Ramos (cell line): ENCODE measurements around the gene OR2A12.
"Not testable (repeated sequence)": the region's sequence is repeated elsewhere in the genome, so short reads cannot be mapped to it uniquely, and the experiment has no call there.

Experiments
- in situ Hi-C: fragments of 300-500 bp; cut with MboI; formaldehyde crosslinking; loops from one replicate; pipeline ENCODE4 v1.14.3; 2022; ENCODE audit warnings: low sequenced_read_pairs; ENCODE audit not compliant: unreplicated experiment

OR2A12 gene

GRCh38 chr7:144110272-144110671 is 24.2 kb downstream of the OR2A12 start:
- in situ Hi-C loops, result no loop called here

GRCh38 chr7:144113651-144114050 is 27.6 kb downstream of the OR2A12 start:
- in situ Hi-C loops, result no loop called here

GRCh38 chr7:144118341-144118740 is 32.3 kb downstream of the OR2A12 start:
- in situ Hi-C loops, result no loop called here

- in situ Hi-C loops, result no loop called here
Observed at GRCh38 chr7:144122876-144123275, 36.8 kb downstream of the OR2A12 start, which contains the start of gene OR2A14. Gene OR2A14, plus strand, starts transcription at chr7:144123176. Its CDS starts 5,937 bp downstream, at chr7:144129113.

- in situ Hi-C loops, result no loop called here
Observed at GRCh38 chr7:144127714-144128334, 41.7 kb downstream of the OR2A12 start.

GRCh38 chr7:144129601-144130000 is 43.5 kb downstream of the OR2A12 start:
- in situ Hi-C loops, result not testable (repeated sequence)

GRCh38 chr7:144130730-144131129 is 44.7 kb downstream of the OR2A12 start:
- in situ Hi-C loops, result no loop called here

GRCh38 chr7:144132262-144132661 is 46.2 kb downstream of the OR2A12 start:
- in situ Hi-C loops, result no loop called here

- in situ Hi-C loops, result no loop called here
Observed at GRCh38 chr7:144133307-144133706, 47.2 kb downstream of the OR2A12 start.

GRCh38 chr7:144134116-144134515 is 48.0 kb downstream of the OR2A12 start:
- in situ Hi-C loops, result no loop called here

GRCh38 chr7:144137501-144137900 is 51.4 kb downstream of the OR2A12 start:
- in situ Hi-C loops, result no loop called here

GRCh38 chr7:144142187-144142586 is 56.1 kb downstream of the OR2A12 start:
- in situ Hi-C loops, result no loop called here

GRCh38 chr7:144144426-144144825 is 58.3 kb downstream of the OR2A12 start:
- in situ Hi-C loops, result no loop called here

GRCh38 chr7:144148224-144148827 is 62.2 kb downstream of the OR2A12 start:
- in situ Hi-C loops, result no loop called here
